BE2C (cell line): ENCODE data around the gene PTP4A2. TPM values are rescaled to one million over a fixed set of nuclear protein-coding genes. Genes with fewer than 3 reads are reported as not detected.

Experiments
- DNase-seq: peaks from one replicate; pipeline ENCODE4 v3.0.0-alpha.2; 2020
- H3K27me3 ChIP-seq: fragments of 250-450 bp; sonication (Bioruptor Pico); 2 replicates; pipeline ENCODE4 v1.5.1; 2020; ENCODE audit warnings: mild to moderate bottlenecking
- H3K36me3 ChIP-seq: fragments of 250-450 bp; sonication (Bioruptor Pico); 2 replicates; pipeline ENCODE4 v1.5.1; 2020; ENCODE audit warnings: mild to moderate bottlenecking
- H3K4me1 ChIP-seq: fragments of 250-450 bp; sonication (Bioruptor Pico); 2 replicates; pipeline ENCODE4 v1.5.1; 2020
- H3K4me3 ChIP-seq: 2 replicates; pipeline ENCODE4 v1.5.1; 2011; ENCODE audit warnings: low read depth, low read length
- H3K9me3 ChIP-seq: fragments of 250-450 bp; sonication (Bioruptor Pico); 2 replicates; pipeline ENCODE4 v1.5.1; 2020
- polyA plus RNA-seq: library from polyadenylated mRNA; unstranded; fragments of >200 nt; gene quantifications from one replicate; pipeline ENCODE4 v1.2.1, GENCODE V29; 2012; ENCODE audit warnings: low read depth, missing spikeins; ENCODE audit not compliant: insufficient read length, insufficient read depth
- TF ChIP-seq, protein P1 (sequence below): IDR thresholded peaks from 2 replicates; pipeline ENCODE4 v1.5.1; 2012; ENCODE audit warnings: mild to moderate bottlenecking, low read depth, low read length

PTP4A2 gene
- polyA plus RNA-seq: 41.8 TPM

DNA sequence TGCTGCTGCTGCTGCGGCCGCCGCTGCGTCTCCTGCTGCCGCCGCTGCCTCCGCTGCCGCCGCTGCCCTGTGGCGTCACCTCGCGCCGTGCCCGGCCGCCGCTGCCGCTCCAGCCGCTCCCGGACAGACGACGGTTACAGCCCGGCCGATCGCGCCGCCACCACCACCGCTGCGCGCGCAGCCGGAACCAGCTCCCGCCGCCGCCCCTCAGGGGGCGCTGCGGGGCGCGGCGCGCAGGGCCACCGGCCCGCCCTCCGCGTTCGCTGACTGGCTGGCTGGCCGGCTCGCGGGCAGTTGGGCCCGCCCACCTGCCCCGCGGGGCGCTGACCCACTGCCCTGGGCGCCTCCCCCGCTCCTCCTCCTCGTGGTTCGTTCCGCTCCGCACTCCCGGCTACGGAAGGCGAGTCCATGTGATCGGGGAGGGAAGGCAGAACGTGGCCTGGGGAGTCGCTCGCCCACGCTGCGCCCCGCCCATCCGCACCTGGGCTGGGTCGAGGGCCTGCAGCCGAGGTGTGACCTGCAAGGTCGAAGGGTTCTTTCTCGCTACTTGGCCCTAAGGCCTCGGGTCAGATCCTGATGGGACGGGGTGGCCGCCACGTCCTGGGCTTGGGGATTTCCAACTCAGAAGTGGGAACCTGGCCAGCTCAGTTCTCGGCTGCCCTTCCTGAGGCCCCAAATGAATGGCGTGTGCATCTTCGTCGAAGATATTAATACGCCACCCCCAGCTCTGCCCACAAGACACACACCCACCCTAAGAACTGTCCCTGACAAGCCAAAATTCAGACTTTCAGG is at the start of gene PTP4A2:
TSS of gene PTP4A2 (minus strand) at position 185 of the 792 bp plus-strand sequence. CDS start 19,303 bp downstream, outside the sequence.
- no peaks in the 10 kb centered on the region for H3K36me3 ChIP-seq
- DNase-seq: peak; percentile 88
- H3K27me3 ChIP-seq: no peaks in the 10 kb centered on the region
- TF ChIP-seq, protein P1, sequence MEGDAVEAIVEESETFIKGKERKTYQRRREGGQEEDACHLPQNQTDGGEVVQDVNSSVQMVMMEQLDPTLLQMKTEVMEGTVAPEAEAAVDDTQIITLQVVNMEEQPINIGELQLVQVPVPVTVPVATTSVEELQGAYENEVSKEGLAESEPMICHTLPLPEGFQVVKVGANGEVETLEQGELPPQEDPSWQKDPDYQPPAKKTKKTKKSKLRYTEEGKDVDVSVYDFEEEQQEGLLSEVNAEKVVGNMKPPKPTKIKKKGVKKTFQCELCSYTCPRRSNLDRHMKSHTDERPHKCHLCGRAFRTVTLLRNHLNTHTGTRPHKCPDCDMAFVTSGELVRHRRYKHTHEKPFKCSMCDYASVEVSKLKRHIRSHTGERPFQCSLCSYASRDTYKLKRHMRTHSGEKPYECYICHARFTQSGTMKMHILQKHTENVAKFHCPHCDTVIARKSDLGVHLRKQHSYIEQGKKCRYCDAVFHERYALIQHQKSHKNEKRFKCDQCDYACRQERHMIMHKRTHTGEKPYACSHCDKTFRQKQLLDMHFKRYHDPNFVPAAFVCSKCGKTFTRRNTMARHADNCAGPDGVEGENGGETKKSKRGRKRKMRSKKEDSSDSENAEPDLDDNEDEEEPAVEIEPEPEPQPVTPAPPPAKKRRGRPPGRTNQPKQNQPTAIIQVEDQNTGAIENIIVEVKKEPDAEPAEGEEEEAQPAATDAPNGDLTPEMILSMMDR: no peak
- H3K4me3 ChIP-seq: peak within 1 kb of the TSS; percentile 73
- H3K9me3 ChIP-seq: no peaks in the 10 kb centered on the region
- no peaks in the 10 kb centered on the region for H3K4me1 ChIP-seq

DNA sequence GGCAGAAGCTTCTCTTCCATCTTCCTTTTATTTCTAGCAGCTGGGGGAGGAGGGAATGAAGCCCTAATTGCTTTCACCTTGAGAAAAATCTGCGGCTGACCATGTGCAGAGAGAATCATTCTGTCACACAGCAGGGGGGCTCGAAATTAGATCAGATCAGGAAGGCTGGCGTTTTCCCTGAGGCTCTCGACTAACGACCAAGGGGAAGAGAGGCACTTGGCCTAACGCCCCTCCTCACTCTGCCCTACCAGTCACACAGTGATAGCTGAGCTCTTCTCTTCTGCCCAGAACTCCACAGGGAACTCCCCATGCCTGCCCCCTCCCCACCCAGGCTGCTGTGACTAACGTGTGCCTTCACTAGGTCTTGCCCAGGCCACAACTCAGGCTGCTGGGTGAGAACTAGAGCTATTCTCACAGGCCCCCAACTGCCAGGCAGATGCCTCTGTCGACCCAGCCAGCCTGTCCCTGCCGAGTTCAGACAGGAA is 49.0 kb upstream of the PTP4A2 start:
- TF ChIP-seq, protein P1: no peak
- Histone ChIP-seq H3K27me3 (no peaks in the 10 kb centered on the region), H3K36me3 (no peaks in the 10 kb centered on the region), H3K4me3 (no peak overlapping the region), H3K9me3 (no peaks in the 10 kb centered on the region), H3K4me1 (no peaks in the 10 kb centered on the region)
- peak; percentile 9 for DNase-seq

DNA sequence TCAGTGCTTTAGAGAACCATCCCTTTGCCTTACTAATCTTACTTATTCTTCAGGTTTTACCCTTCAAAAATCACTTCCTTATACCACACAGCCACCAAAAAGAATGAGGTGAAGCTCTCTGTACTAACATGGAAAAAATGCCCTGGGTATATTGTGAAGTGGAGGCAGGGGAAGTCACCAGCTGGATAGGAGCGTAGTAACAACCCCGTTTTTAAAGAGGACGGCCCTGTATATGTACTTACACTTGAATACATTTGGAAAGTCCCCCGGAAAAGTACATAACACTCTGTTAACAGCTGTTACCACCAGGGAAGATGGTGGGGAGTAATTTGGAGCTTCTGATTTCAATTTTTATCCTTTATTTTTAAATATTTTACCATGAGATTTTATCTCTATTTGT is 47.3 kb upstream of the PTP4A2 start:
- no peaks in the 10 kb centered on the region for H3K4me1 ChIP-seq
- H3K27me3 ChIP-seq: no peaks in the 10 kb centered on the region
- H3K4me3 ChIP-seq: no peak overlapping the region
- no peaks in the 10 kb centered on the region for H3K36me3 ChIP-seq
- DNase-seq: no peak
- no peaks in the 10 kb centered on the region for H3K9me3 ChIP-seq
- TF ChIP-seq, protein P1: no peak

DNA sequence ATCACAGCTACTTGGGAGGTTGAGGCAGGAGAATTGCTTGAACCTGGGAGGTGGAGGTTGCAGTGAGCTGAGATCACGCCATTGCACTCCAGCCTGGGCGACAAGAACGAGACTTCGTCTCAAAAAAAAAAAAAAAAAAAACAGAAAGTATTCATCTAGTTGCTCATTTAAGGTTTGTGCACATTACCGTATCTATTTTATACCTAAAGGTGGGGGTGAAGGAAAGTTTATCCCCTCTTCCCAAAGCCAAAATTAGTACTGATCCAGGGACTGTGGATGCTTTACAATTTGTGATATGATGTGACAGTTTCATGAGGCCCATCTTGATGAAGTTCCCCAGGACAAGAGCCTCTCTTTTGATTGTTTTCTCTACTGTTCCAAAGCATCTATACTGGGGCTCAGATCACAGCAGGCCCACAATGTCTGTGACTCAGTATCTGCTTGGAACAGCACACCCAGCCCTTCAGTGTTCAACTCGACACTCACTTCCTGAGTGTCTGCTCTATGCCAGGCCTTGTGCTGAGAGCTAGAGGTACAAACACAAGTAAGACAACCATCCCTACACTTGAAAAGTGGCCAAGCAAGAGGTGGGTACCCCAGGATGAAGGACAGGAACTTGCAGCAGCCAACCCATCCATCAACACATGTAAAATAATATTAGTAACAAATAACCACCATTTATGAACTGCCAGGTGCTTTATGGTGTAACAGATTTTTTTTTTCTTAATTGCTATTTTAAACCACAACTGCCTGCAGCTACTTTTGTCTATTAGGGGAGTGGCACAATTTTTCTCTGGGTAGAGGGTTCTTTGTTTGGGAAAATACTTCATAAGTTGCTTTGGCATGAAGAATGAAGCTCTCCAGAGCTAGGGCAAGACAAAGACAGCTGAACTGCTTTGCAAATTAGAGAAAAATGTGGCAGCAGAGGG is 46.5 kb upstream of the PTP4A2 start:
- Histone ChIP-seq H3K27me3 (no peaks in the 10 kb centered on the region), H3K4me3 (no peak overlapping the region), H3K36me3 (no peaks in the 10 kb centered on the region), H3K9me3 (no peaks in the 10 kb centered on the region), H3K4me1 (no peaks in the 10 kb centered on the region)
- TF ChIP-seq, protein P1: no peak
- DNase-seq: no peak

DNA sequence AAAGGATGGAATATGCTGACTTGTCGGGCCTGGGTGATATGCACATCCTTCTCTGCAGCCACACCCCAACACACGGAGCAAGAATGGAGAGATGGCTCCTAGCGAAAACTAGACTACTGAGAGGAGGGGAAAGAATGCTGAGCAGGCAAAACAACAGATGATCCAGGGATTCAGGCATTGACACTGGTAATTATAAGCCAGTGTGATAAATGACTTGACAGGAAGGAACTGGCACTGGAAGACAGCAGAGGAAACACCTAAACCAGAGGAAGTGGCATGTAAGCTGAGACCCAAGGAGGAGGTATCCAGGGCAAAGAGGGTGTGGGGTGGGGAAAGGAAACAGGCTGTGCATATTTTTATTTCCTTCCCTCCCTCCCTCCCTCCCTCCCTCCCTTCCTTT is 43.8 kb upstream of the PTP4A2 start:
- TF ChIP-seq, protein P1: no peak
- no peaks in the 10 kb centered on the region for H3K27me3 ChIP-seq
- H3K4me1 ChIP-seq: no peaks in the 10 kb centered on the region
- DNase-seq: no peak
- H3K4me3 ChIP-seq: no peak overlapping the region
- no peaks in the 10 kb centered on the region for H3K9me3 ChIP-seq
- H3K36me3 ChIP-seq: no peaks in the 10 kb centered on the region
